HG03565 (cell line): ENCODE results near the gene SYT2.
"Not testable (repeated sequence)": the region's sequence is repeated elsewhere in the genome, so short reads cannot be mapped to it uniquely, and the experiment has no call there.

Experiments used
- ATAC-seq: cut with Tn5 transposase; IDR thresholded peaks from one replicate; pipeline ENCODE4 v1.9.1; 2021; ENCODE audit warnings: mild to moderate bottlenecking, moderate library complexity; ENCODE audit not compliant: unreplicated experiment

SYT2 gene

DNA sequence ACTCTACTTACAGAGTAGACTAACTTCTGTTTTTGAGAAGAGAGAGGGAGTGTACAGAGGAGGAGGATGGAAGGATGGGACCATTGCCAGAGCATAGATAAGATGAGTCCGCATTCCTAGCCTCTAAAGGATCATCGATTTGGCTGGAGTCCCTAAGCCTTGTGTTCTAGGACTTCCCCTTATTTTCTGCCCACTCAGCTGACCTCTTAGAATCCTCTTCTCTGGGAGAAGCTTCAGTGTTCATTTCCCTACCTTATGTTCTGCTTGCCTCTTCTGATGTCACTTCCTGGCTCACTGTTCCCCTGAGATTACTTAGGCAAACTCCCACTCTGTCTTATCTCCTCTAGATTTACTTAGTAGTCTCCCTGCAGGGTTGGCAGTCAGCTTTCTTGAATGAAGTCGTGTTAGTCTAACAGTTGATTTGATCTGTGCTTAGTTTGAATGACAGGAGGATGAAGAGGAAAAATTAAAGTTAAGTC, 156.7 kb downstream of the SYT2 start:
- ATAC-seq = no peak

DNA sequence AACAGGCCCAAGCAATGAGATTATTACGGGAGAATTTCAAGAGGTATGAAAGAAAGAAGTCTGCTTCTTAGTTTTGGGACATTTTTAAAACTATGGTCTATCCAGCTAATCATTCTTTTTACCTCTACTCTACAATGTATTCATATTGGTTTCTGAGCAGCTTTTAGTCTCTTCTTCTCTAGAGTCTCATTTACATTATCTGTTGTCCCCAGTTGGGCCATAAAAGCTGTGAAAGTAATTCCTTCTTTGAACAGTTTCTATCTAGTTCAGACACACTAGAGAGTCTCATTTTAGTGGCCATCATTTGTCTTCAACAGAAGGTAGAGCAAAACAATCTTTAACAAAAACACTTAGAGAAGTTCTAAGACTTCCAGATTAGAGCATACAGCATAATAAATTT, 157.2 kb downstream of the SYT2 start:
- ATAC-seq = not testable (repeated sequence)

DNA sequence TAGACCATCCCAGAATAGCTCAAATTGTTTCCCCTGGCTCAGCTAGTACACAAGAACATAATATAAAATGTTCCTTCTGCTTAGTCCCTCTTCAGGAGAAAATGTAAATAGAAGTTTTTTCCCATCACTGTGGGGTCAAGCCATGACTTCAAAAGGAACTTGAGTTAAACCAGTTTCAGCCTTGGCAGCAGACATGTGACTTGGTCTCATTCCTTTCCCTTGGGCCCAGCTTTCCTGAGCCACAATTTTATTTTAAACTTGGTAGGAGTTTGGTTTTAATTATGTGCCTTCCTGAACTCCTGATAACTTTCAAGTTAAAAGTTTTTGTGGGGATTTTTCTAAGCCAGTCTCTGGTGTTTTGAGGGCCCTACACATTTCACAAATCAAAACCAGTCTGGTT, 157.6 kb downstream of the SYT2 start:
- not testable (repeated sequence) for ATAC-seq

DNA sequence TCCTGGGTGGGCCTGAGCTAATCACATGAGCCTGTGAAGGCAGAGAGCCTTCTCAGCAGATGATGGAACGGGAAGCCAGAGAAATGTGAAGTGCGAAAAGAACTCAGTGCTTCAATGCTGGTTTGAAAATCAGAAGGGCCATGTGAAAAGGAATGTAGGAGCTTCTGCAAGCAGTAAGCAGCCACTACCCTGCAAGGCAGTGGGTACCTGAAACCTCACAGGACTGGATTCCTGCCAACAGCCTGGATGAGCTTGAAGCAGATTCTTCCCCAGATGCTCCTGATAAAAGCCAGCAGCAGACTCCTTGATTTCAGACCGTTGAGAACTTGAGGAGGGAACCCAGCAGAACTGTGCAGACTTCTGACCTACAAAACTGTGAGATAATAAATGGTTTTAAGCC, 158.6 kb downstream of the SYT2 start:
- no peak for ATAC-seq

DNA sequence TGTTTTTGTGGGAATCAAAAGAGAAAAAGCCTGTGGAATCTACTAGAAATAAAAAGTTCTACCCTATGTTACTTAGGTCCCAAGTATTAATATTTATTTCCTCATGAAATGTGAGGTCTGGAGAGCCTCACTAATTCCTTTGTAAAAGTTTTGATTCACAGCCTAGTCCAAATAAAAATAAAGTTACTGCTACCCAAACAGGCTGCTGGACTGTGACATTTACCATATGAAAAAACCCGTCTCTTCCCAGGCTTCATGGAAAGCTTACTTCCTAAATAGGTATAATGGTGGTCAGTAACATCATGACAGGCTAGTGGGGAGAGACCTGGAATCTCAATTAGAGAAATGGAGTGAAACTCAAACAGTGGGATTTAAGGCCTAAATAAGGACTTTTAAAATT, 160.2 kb downstream of the SYT2 start:
- not testable (repeated sequence) for ATAC-seq

DNA sequence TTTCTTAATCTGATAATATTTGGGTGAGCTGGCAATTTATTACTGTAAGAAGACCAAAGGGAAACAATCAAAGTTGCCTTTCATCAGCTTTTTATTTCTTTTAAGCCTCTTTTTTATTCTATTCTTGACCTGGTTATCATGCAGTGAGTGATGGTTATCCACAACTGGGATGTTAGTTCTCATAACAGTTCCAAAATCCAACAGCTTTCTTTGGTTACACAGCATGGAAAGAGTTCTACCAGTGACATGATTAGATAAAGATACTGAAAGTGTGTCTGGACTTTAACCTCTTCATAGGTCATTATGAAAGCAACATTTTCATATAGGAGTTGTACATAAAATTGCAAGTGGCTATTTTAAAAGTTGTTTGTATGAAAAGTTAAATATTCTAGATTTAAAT, 163.0 kb downstream of the SYT2 start:
- ATAC-seq = peak; percentile 16

DNA sequence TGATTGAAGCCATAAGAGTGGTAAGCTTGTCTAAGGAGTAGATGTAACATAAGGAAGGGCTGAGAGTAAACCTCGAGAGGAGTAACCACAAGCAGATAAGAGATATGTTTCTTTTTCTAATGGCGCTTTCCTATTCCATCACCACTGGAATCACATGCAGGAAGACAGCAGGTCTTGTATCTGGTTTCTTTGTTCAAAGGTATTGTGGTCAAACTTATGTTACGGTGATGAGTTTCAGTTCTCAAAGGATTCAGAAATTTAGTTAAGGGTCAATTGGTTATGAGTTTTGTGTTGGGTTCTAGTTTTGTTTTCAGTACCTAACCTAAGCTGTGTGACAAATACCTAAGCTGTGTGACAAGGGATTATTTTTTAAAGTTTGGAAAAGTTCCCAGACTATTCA, 163.5 kb downstream of the SYT2 start:
- peak; percentile 84 for ATAC-seq

DNA sequence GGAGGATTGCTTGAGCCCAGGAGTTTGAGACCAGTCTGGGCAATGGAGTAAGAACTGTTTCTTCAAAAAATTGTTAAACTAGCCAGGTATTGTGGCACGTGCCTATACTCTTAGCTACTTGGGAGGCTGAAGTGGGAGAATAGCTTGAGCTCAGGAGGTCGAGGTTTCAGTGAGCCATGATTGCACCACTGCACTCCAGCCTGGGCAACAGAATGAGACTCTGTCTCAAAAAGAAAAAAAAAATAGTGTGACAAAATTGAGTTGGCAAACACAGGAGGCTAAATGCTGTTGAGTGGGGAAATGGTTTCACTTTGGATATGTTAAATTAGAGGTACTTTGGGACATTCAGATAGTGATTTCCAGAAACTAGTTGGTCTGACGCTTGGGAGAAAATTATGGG, 163.9 kb downstream of the SYT2 start:
- ATAC-seq = not testable (repeated sequence)

DNA sequence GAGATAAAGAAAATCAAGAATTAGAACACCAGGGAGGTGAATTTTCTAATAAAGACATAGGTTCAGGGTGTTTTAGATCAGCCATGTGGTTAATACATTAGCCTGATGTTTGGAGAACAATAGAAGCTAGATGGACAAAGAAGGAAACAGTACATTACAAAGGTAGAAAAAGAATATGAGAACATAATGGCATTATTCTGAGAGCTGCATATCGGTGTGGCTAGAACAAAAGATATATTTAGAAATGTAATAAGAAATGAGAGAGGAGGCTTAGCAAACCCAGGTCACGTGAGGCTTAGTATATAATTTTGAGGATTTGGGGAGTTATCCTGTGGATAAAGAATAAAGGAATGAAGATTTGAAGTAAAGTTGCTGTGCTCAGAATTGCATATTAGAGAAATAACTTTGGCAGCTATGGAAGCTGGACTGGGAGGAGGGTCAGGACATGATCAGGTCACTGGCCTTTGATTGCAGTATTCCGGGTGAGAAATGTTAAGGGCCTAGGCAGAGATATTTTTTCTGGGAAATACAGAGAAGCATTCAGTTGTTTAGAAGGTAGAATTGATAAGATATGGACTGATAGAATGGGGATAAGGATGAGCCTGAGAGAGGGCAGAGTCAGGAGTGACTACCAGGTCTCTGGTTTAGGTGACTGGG, 164.5 kb downstream of the SYT2 start:
- ATAC-seq = not testable (repeated sequence)

DNA sequence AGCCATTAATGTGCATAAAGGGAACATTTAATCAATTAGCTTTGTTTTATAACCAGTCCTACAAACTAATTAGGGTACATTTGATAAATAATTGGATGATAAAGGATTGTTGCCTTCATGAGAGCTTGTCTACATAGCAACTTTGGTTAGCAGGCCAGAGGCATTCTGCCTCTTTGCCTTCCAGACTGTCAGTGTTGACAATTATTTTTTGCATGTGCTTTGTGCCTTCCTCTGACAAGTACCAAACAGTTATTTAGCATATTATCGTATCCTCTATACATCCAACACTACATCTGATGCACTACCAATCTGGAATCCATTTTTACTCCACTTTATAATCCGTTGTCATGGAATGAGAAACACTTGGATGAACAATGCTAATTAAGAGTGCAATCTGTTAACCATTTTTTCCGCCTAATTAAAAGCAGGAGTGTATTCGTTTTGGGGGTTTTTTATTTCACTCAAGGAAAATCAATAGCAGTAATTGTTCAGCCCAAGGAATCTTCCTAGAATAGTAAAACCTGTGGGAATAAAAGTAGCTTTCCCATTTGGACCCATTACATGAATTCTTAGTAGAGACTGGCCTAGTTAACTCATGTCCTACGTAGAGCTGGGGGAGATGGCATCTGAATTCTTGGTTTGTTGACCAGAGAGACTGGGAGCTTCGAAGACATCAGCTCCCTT, 165.3 kb downstream of the SYT2 start:
- ATAC-seq = not testable (repeated sequence)

DNA sequence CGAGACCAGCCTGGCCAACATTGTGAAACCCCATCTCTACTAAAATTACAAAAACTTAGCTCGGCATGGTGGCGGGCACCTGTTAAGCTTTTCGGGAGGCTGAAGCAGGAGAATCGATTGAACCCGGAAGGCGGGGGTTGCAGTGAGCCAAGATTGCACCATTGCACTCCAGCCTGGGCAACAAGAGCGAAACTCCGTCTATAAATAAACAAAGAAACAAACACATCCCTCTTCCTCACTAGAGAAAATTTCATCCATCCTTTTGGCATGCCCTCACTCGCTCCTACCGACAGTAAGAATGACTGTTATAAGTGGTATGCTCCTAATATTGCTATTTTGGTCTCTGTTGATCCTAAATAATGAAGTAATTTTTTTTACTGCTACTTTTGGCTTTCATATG, 166.7 kb downstream of the SYT2 start:
- not testable (repeated sequence) for ATAC-seq

DNA sequence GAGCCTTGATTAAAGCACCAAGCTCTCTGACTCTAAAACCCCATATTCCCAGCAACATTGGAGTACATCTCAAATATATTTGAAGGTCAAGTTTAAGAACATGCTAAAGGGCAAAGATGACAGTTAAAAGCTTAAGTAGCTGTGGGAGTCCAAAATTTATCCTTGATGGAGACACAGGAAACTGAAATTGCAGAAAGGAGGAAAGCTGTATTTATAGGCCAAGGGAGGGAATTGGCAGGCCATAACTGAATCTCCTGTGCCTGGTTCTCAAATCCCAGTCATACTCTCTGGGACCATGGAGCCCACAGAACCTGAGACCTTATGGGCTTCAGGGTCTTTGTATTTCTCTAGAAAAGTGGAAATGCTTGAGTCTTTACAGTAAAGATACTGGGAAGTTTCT, 167.8 kb downstream of the SYT2 start:
- not testable (repeated sequence) for ATAC-seq

DNA sequence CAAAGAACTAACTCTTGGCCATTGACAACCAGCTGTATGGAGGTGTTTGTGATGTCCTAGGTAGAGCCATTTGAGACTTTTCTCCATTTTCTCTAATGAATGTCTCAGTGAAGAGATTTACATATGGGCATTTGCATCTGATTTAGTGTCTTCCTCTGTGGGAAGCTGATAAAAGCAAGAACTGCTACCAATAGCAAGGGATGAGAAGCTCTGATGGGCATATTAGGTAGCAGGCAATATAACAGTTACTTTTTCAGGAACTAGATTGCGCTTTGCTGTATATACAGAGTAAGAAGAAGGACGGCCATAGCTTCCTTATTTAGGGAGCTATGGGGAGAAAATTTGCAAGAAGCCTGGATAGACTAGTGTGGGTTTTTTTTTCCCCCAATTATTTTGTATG, 169.4 kb downstream of the SYT2 start:
- not testable (repeated sequence) for ATAC-seq
